AG10803 (cell line): ENCODE measurements around the gene TMEM39B.

Experiments used
- DNase-seq: peaks from one replicate; pipeline ENCODE4 v3.0.0; 2010; ENCODE audit warnings: low read depth
- H3K4me3 ChIP-seq: 2 replicates; pipeline ENCODE4 v1.5.1; 2011; ENCODE audit warnings: mild to moderate bottlenecking, low read length, control low read depth
- CTCF ChIP-seq: conservative IDR thresholded peaks from 2 replicates; pipeline ENCODE4 v1.5.1; 2011; ENCODE audit warnings: mild to moderate bottlenecking, low read length, control low read depth, inconsistent platforms

Gene TMEM39B

GRCh38 chr1:32100807-32101708 is 28.3 kb downstream of the TMEM39B start:
- no peak for TF ChIP-seq CTCF
- DNase-seq = peak; percentile 74
- no peak overlapping the region for H3K4me3 ChIP-seq

GRCh38 chr1:32104127-32104526 is 31.4 kb downstream of the TMEM39B start:
- no peak for DNase-seq
- no peak overlapping the region for H3K4me3 ChIP-seq
- TF ChIP-seq CTCF = no peak

- no peak overlapping the region for H3K4me3 ChIP-seq
- DNase-seq = no peak
- no peak for TF ChIP-seq CTCF
Measured at GRCh38 chr1:32105338-32105737, 32.6 kb downstream of the TMEM39B start.

- TF ChIP-seq CTCF = no peak
- no peak overlapping the region for H3K4me3 ChIP-seq
- DNase-seq = no peak
Measured at GRCh38 chr1:32106663-32107275, 34.0 kb downstream of the TMEM39B start.

GRCh38 chr1:32107742-32108661 is 35.3 kb downstream of the TMEM39B start, which contains the start of gene KPNA6:
TSS of gene KPNA6 (plus strand) at chr1:32108056. CDS start at chr1:32108131, 75 bp downstream.
- DNase-seq = peak; percentile 98
- no peak for TF ChIP-seq CTCF
- peak within 1 kb of the TSS; percentile 97 for H3K4me3 ChIP-seq

- H3K4me3 ChIP-seq = no peak overlapping the region
- TF ChIP-seq CTCF = no peak
- no peak for DNase-seq
Measured at GRCh38 chr1:32111040-32111623, 38.4 kb downstream of the TMEM39B start.
